ENCODE data around the gene ZNF789. TPM values are rescaled to one million over a fixed set of nuclear protein-coding genes. Genes with fewer than 3 reads are reported as not detected.
A peak's percentile ranks its signal among the peaks of the same experiment; 100 is the strongest.

Gene ZNF789
- total and polyA plus RNA-seq, 4 donors, result 1.6 to 7.4 (median 4.8) TPM

DNA sequence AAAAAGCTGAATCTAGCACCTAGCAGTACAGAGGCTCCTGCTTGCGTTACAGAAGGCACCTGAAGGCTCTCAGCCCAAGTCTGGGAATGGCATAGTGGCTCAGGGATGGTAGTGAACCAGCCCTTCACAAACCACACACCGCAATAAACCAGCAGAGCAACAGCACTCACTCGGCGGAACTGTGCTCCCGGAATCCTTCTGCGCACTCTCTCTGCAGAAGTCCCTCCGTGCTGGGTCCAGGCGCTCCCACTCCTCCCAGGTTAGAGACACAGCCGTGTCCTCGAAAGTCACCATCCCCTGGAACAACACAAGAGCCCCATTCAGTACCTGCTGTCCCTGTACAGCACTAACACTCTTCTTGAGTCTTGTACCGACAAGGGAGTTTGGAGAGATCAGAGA, 25.9 kb downstream of the ZNF789 start:
- Histone ChIP-seq H3K27me3 (ENCODE audit: control insufficient read depth in 4 of 4, insufficient read depth in 4 of 4, low read length in 3 of 4) (no peaks in the 10 kb centered on the region), H3K9me3 (ENCODE audit: control insufficient read depth in 4 of 4, low read length in 3 of 4) (peaks cover 8 to 11% (median 10%) of the 10 kb centered on the region in 4 donors), H3K9ac (ENCODE audit: low read depth in 1 of 2, low read length in 2 of 2) (no peak overlapping the region), H3K36me3 (ENCODE audit: control insufficient read depth in 4 of 4, insufficient read depth in 3 of 4, low read depth in 1 of 4, low read length in 3 of 4) (peaks cover 7 to 21% (median 15%) of the 10 kb centered on the region in 4 donors), H3K27ac (ENCODE audit: low read depth in 1 of 2, low read length in 2 of 2) (no peak overlapping the region), H3K4me1 (ENCODE audit: control insufficient read depth in 4 of 4, insufficient read depth in 4 of 4, low read length in 3 of 4) (peaks cover 9 to 22% (median 19%) of the 10 kb centered on the region in 4 donors), H3K4me3 (ENCODE audit: low read depth in 1 of 3, low read length in 3 of 3) (peak overlapping the region; percentile 45 to 75 (median 60))
- DNase-seq (ENCODE audit: low spot score), result no peak
- 71% methylated on average over 11 of the region's 11 CpGs for WGBS
- TF ChIP-seq JUND (IDR thresholded peaks at IDR 0.05), result no peak
- TF ChIP-seq YY1 (IDR thresholded peaks at IDR 0.05), result no peak
- TF ChIP-seq EGR1 (IDR thresholded peaks at IDR 0.05; ENCODE audit: low read depth in 2 of 2), result no peak
- TF ChIP-seq, protein P1, sequence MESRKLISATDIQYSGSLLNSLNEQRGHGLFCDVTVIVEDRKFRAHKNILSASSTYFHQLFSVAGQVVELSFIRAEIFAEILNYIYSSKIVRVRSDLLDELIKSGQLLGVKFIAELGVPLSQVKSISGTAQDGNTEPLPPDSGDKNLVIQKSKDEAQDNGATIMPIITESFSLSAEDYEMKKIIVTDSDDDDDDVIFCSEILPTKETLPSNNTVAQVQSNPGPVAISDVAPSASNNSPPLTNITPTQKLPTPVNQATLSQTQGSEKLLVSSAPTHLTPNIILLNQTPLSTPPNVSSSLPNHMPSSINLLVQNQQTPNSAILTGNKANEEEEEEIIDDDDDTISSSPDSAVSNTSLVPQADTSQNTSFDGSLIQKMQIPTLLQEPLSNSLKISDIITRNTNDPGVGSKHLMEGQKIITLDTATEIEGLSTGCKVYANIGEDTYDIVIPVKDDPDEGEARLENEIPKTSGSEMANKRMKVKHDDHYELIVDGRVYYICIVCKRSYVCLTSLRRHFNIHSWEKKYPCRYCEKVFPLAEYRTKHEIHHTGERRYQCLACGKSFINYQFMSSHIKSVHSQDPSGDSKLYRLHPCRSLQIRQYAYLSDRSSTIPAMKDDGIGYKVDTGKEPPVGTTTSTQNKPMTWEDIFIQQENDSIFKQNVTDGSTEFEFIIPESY (IDR thresholded peaks at IDR 0.05), result no peak
- TF ChIP-seq, protein P2, sequence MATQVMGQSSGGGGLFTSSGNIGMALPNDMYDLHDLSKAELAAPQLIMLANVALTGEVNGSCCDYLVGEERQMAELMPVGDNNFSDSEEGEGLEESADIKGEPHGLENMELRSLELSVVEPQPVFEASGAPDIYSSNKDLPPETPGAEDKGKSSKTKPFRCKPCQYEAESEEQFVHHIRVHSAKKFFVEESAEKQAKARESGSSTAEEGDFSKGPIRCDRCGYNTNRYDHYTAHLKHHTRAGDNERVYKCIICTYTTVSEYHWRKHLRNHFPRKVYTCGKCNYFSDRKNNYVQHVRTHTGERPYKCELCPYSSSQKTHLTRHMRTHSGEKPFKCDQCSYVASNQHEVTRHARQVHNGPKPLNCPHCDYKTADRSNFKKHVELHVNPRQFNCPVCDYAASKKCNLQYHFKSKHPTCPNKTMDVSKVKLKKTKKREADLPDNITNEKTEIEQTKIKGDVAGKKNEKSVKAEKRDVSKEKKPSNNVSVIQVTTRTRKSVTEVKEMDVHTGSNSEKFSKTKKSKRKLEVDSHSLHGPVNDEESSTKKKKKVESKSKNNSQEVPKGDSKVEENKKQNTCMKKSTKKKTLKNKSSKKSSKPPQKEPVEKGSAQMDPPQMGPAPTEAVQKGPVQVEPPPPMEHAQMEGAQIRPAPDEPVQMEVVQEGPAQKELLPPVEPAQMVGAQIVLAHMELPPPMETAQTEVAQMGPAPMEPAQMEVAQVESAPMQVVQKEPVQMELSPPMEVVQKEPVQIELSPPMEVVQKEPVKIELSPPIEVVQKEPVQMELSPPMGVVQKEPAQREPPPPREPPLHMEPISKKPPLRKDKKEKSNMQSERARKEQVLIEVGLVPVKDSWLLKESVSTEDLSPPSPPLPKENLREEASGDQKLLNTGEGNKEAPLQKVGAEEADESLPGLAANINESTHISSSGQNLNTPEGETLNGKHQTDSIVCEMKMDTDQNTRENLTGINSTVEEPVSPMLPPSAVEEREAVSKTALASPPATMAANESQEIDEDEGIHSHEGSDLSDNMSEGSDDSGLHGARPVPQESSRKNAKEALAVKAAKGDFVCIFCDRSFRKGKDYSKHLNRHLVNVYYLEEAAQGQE (IDR thresholded peaks at IDR 0.05), result no peak
- TF ChIP-seq SP1 (IDR thresholded peaks at IDR 0.05), result no peak
- TF ChIP-seq, protein P3, sequence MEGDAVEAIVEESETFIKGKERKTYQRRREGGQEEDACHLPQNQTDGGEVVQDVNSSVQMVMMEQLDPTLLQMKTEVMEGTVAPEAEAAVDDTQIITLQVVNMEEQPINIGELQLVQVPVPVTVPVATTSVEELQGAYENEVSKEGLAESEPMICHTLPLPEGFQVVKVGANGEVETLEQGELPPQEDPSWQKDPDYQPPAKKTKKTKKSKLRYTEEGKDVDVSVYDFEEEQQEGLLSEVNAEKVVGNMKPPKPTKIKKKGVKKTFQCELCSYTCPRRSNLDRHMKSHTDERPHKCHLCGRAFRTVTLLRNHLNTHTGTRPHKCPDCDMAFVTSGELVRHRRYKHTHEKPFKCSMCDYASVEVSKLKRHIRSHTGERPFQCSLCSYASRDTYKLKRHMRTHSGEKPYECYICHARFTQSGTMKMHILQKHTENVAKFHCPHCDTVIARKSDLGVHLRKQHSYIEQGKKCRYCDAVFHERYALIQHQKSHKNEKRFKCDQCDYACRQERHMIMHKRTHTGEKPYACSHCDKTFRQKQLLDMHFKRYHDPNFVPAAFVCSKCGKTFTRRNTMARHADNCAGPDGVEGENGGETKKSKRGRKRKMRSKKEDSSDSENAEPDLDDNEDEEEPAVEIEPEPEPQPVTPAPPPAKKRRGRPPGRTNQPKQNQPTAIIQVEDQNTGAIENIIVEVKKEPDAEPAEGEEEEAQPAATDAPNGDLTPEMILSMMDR (IDR thresholded peaks at IDR 0.05; ENCODE audit: low read depth, low read length, missing input control), result no peak
- TF ChIP-seq, protein P4, sequence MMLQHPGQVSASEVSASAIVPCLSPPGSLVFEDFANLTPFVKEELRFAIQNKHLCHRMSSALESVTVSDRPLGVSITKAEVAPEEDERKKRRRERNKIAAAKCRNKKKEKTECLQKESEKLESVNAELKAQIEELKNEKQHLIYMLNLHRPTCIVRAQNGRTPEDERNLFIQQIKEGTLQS (IDR thresholded peaks at IDR 0.05), result no peak
- no peak for TF ChIP-seq HNF4A (conservative IDR thresholded peaks at IDR 0.05)
- TF ChIP-seq HNF4G (IDR thresholded peaks at IDR 0.05), result no peak
- no peak for TF ChIP-seq RAD21 (IDR thresholded peaks at IDR 0.05)
- TF ChIP-seq, protein P5, sequence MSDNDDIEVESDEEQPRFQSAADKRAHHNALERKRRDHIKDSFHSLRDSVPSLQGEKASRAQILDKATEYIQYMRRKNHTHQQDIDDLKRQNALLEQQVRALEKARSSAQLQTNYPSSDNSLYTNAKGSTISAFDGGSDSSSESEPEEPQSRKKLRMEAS (IDR thresholded peaks at IDR 0.05), result no peak
- no peak for TF ChIP-seq GABPA (IDR thresholded peaks at IDR 0.05 in 1 of 2, conservative IDR thresholded peaks at IDR 0.05 in 1 of 2)
- no peak for TF ChIP-seq FOXA1 (IDR thresholded peaks at IDR 0.05)

DNA sequence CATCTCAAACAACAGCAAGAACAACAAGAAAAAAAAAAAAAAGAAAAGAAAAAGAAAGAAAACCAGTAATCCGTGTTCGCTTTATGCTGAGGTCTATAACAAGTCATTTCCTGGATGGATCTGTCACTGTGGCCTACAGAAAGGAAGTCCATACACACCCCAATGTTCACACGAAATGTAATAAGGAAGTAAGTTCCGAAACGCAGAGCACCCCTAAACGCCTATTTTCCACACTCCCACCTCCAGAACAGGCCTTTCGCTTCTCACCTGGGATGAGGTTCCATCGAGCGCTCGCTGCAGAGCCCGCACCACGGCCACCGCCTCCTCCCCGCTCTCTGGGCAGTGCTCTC, 26.7 kb downstream of the ZNF789 start:
- 2% methylated on average over 14 of the region's 14 CpGs for WGBS
- Histone ChIP-seq H3K27me3 (ENCODE audit: control insufficient read depth in 4 of 4, insufficient read depth in 4 of 4, low read length in 3 of 4) (no peaks in the 10 kb centered on the region), H3K27ac (ENCODE audit: low read depth in 1 of 2, low read length in 2 of 2) (peak overlapping the region; percentile 90), H3K36me3 (ENCODE audit: control insufficient read depth in 4 of 4, insufficient read depth in 3 of 4, low read depth in 1 of 4, low read length in 3 of 4) (peaks cover 4 to 13% (median 7%) of the 10 kb centered on the region in 4 donors), H3K4me3 (ENCODE audit: low read depth in 1 of 3, low read length in 3 of 3) (peak overlapping the region; percentile 75 to 97 (median 94)), H3K9ac (ENCODE audit: low read depth in 1 of 2, low read length in 2 of 2) (peak overlapping the region; percentile 83 to 87), H3K9me3 (ENCODE audit: control insufficient read depth in 4 of 4, low read length in 3 of 4) (peaks cover 0 to 3% (median 2%) of the 10 kb centered on the region in 4 donors), H3K4me1 (ENCODE audit: control insufficient read depth in 4 of 4, insufficient read depth in 4 of 4, low read length in 3 of 4) (peaks cover 9 to 25% (median 20%) of the 10 kb centered on the region in 4 donors)
- DNase-seq (ENCODE audit: low spot score), result no peak
- TF ChIP-seq, protein P4 (IDR thresholded peaks at IDR 0.05), result no peak
- TF ChIP-seq FOXA1 (IDR thresholded peaks at IDR 0.05), result no peak
- TF ChIP-seq FOXA2 (IDR thresholded peaks at IDR 0.05), result no peak
- TF ChIP-seq, protein P1 (IDR thresholded peaks at IDR 0.05), result no peak
- no peak for TF ChIP-seq HNF4A (conservative IDR thresholded peaks at IDR 0.05)
- TF ChIP-seq HNF4G (IDR thresholded peaks at IDR 0.05), result no peak
- TF ChIP-seq, protein P3 (IDR thresholded peaks at IDR 0.05; ENCODE audit: low read depth, low read length, missing input control), result no peak
- no peak for TF ChIP-seq JUND (IDR thresholded peaks at IDR 0.05)
- no peak for TF ChIP-seq SP1 (IDR thresholded peaks at IDR 0.05)
- no peak for TF ChIP-seq RXRA (IDR thresholded peaks at IDR 0.05)
- TF ChIP-seq RAD21 (IDR thresholded peaks at IDR 0.05), result no peak

Data from liver (tissue), 9 donors.